T-helper 1 cell (primary cell): ENCODE measurements around the gene USP13.
A peak's percentile ranks its signal among the peaks of the same experiment; 100 is the strongest.
"Not testable (repeated sequence)": the region's sequence is repeated elsewhere in the genome, so short reads cannot be mapped to it uniquely, and the experiment has no call there.

ENCODE experiments used
- DNase-seq, 5 donors: peaks; one replicate each; pipeline ENCODE4 v3.0.0-alpha.2; 2012 to 2020
- total RNA-seq, 4 donors: gene quantifications; one replicate each; lab custom pipeline; 2026; lab: John Stamatoyannopoulos, UW

USP13 gene, protein sequence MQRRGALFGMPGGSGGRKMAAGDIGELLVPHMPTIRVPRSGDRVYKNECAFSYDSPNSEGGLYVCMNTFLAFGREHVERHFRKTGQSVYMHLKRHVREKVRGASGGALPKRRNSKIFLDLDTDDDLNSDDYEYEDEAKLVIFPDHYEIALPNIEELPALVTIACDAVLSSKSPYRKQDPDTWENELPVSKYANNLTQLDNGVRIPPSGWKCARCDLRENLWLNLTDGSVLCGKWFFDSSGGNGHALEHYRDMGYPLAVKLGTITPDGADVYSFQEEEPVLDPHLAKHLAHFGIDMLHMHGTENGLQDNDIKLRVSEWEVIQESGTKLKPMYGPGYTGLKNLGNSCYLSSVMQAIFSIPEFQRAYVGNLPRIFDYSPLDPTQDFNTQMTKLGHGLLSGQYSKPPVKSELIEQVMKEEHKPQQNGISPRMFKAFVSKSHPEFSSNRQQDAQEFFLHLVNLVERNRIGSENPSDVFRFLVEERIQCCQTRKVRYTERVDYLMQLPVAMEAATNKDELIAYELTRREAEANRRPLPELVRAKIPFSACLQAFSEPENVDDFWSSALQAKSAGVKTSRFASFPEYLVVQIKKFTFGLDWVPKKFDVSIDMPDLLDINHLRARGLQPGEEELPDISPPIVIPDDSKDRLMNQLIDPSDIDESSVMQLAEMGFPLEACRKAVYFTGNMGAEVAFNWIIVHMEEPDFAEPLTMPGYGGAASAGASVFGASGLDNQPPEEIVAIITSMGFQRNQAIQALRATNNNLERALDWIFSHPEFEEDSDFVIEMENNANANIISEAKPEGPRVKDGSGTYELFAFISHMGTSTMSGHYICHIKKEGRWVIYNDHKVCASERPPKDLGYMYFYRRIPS
- 5.4 to 8.8 (median 8.0) reads per million in 4 donors for total RNA-seq

DNA sequence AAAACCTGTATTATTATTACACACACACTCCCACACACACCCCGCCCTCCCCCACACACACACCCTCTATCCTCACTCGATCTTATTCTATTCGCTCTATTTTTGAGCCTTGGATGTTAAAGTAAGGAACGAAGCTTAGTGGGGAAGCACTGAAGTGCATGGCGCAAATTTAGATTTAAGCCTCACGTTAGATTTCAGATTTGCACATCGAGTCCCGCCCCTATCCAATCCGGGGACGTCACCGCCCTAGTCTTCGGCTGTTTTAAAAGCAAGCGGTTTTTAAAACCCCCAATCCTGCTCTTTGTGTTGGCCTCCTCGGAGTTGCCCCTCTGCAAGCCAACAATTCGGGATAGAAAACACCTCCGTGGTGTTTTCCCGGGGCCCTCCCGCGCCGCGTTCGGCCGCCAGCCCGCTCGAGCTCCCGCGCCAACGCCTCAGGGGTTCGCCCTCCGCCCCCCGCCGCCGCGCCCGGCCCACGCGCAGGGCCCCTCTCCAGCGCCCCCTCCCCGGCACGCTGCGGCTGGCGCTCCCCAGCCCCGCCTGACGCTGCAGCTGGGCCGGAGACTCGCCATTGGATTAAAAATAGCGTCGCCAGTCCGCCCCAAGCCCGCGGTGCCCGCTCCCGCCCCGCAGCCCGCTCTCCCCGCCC is at the start of gene USP13:
USP13 (plus strand) TSS at position 594 of the 649 bp plus-strand sequence. CDS start 186 bp downstream, outside the sequence.
- peak in 4 of 5 donors; percentile 28 to 72 (median 44) for DNase-seq

DNA sequence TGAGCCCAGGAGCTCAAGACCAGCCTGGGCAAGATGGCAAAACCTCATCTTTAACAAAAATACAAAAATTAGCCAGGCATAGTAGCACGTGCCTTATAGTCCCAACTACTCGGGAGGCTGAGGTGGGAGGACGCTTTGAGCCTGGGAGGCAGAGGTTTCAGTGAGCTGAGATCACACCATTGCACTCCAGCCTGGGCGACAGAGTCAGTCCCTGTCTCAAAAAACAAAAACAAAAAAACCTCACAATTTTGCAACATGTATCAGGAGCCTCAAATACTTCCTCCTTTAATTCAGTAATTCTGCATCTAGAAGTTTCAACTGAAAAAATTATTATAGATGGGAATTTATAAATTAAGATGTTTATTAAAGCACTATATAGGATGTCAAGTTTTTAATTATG is 49.5 kb upstream of the USP13 start:
- DNase-seq = no peak

DNA sequence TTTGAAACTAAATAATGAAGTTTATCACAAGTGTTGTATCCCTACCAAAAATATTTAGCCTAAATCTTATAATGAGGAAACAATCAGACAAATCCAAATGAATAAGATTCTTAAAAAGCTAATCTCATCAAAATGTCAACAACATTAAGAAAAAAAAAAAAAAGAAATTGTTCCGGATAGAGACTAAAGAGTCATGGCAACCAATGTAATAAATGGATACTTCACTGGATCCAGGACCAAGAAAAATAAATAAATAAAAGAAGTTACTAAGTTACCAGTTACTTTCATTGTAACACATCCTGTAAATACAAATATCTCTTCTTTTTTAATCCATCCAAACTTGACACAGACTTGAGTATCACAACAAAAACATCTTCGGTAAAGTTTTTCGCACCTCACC is 49.0 kb upstream of the USP13 start:
- no peak for DNase-seq

DNA sequence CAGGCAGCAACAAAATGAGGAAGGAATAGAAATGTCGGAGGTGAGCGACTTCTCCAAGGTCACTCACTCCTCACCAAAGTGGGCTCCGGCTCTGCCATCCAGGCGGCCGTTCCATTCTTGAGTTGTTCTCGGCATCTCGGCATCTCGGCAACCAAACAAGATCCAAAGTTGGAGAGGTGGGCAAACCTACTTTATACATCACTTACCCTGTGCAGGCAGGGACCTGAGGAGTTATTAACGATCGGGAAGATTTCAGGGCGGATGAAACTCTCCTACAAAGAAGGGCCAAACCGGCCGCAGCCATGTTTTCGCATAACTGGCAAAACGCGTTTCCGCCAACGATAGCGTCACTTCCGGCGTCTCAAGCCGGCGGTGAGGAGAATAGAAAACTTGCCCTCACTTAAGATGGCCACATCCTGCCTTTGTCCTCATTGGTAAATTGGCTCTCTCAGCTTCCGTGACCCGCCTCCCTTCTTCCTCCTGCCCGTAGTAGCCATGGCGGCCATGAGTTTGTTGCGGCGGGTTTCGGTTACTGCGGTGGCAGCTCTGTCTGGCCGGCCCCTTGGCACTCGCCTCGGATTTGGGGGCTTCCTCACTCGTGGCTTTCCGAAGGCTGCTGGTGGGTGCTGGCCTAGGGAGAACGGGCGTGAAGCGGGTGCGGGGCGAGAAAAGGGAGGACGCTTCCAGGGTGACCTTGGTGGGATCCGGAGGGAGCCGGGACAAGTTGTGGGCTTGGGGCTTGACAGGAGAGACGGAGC is 48.3 kb upstream of the USP13 start, which contains the start of the genes MRPL47 and NDUFB5:
MRPL47 (minus strand) TSS at position 318 of the 758 bp plus-strand sequence; CDS start at position 304, 14 bp downstream.
NDUFB5 (plus strand) TSS at position 474 of the 758 bp plus-strand sequence; CDS start at position 496, 22 bp downstream.
- DNase-seq = peak; percentile 77 to 95 (median 88)

DNA sequence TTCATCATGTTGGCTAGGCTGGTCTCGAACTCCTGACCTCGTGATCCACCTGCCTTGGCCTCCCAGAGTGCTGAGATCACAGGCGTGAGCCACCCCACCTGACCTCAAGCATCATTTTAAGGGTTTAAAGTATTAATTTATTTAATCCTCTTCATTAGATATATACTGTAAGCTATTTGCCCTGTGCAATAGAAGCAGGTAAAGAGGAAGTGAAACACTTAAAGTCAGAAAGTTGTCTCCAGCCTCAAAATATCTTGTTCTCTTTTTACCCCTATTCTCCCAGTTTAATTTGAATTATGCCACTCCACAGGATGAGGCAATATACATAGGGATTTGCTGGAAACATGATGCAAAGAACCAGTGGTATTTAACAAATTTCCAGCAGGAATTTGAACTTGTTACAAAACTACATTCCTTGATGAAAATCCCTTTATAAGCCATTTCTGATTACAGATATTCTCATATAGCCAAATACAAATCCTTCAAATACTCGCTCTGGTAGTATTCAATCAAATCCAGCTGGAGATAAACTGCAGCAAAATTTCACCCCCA is 46.2 kb upstream of the USP13 start:
- DNase-seq = no peak

- peak in 1 of 5 donors; percentile 88 for DNase-seq
Measured at GRCh38 chr3:179608931-179609720, 43.7 kb upstream of the USP13 start.

DNA sequence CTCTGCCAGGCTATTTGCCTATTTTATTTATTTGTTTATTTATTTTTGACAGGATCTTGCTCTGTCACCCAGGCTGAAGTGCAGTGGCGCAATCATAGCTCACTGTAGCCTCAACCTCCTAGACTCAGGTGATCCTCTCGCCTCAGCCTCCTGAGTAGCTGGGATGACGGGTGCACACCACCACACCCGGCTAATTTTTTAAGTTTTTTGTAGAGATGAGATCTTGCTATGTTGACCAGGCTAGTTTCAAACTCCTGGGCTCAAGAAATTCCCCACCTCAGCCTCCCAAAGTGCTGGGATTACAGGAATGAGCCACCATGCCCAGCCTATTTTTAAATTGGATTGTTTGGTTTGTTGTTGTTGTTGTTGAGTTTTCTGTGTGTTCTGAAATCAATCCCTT is 42.8 kb upstream of the USP13 start:
- no peak for DNase-seq

DNA sequence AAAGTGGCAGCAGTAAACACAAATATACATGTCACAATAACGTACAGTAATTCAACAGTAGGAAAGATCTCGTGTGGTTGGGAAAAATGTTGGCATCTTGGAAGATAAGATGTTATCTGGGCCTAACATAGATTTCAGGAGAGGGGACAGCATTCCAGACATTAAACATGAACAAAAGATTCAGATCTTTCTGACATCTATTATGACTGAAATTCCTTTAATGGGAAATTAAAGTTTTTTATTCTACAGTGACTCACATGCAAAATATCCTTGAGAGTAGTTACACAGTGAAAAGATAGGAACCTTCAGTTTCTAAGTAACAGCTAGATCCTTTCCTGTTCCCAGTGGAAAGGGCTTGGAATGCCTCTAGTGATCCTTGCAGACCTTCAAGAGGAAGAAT is 39.0 kb upstream of the USP13 start:
- DNase-seq = no peak

DNA sequence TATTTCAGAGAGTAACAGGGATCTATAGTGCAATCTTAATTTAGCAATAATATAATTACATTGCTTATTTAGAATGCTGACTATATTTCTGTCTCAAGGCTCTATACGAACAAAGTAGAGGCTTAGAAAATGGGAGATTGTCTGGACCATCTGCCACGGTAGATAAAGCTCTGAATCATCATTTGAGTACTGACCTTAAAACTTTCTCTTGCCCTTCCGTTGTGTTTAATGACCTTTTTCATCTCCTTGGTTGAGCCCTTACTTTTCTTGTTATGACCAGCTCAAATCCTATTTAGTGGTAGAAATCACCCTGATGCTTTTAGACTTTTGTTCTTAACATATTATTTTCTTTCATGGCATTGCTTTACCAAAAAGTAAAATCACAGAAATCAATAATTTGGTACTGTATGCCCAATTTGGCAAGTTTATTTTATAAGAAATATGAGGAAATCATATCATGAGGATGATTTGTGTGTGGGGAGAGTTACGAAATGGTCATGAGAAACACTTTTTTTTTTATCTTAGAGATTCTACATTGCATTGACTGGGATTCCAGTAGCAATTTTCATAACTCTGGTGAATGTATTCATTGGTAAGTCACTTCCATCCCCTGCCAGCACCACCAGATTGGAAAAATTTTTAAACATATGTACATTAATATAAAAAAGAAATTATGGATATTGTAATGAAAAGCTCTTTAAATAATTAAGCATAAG is 37.2 kb upstream of the USP13 start:
- DNase-seq = no peak

DNA sequence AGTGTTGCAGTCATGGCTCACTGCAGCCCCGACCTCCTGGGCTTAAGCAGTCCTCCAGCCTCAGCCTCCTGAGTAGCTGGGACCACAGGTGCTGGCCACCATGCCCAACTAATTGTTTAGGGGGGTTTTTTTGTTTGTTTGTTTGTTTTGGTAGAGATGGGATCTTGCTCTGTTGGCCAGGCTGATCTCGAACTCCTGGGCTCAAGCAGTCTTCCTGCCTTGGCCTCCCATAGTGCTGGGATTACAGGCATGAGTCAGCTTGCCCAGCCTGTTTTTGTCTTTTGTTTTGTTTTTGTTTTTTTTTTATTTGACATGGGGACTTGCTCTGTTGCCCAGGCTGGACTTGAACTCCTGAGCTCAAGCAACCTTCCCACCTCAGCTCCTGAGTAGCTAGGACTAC is 30.8 kb upstream of the USP13 start:
- no peak for DNase-seq

- DNase-seq = no peak
Measured at GRCh38 chr3:179624451-179624850, 28.4 kb upstream of the USP13 start.

- DNase-seq = no peak
Measured at GRCh38 chr3:179630753-179631451, 21.9 kb upstream of the USP13 start.

GRCh38 chr3:179640469-179640868 is 12.4 kb upstream of the USP13 start:
- no peak for DNase-seq

DNA sequence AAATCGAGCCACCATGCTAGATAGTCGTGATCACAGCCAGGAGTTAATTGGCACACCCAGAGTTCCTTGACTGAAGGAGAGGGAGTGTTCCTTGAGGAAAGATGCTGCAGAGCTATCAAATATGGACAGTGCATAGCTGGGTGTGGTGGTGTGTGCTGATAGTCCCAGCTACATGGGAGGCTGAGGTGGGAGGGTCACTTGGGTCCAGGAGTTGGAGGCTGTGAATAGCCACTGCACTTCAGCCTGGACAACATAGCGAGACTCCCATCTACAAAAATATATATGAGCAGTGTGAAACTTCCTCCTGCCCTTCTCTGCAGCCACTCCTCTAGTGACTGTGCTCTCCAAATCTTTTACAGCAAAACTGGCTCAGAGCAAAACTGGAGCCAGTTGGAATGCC is 10.0 kb upstream of the USP13 start:
- no peak for DNase-seq

DNA sequence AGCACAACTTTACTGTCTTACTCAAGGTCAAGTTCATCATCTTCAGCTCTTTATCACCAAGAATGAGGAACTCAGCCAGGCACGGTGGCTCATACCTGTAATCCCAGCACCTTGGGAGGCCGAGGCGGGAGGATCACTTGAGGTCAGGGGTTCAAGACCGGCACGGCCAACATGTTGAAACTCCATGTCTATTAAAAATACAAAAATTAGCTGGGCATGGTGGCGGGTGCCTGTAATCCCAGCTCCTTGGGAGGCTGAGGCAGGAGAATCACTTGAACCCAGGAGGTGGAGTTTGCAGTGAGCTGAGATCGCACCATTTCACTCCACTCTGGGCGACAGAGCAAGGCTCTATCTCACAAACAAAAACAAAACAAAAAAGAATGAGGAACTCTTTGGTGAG is 9.0 kb upstream of the USP13 start:
- DNase-seq = not testable (repeated sequence)

GRCh38 chr3:179646177-179646576 is 6.7 kb upstream of the USP13 start:
- DNase-seq = no peak

DNA sequence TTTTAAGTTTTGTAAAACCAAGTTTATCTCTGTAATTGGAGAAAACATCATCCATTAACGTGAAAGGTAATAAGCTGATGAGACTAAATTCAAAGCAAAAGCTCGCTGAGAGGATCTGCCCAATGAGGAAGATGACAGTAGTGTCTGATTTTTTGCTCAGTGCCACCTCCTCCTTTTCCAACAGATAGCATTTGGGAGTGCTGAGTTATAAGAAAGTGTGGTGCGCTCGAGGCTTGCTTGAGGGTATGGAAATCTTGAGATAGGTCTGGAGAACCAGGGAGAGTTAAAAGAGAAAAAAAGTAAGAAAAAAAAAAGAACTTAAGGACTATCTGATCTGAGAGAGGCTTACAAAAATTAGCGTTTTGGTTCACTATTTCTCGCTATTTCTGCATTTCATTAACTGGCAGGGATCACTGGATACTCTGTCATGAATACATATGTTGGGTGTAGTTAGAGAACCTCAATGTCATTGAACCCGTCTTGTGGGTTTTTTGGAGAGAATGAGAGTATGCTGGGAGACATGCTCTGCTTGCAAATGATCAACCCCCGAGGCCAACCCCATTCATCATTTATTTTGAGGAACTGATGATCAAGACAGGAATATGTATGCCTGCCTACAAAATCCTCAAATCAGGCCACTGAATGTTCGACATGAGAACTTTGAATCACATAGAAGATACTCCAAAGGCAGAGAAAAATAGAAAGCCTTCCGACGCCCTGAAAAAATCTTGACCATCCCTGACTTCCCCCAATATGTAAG is 973 bp upstream of the USP13 start:
- no peak for DNase-seq

GRCh38 chr3:179653096-179653797 is 407 bp downstream of the USP13 start:
- DNase-seq = peak; percentile 20 to 77 (median 44)
